Osteoblast (primary cell): ENCODE data around the gene NME1. TPM values are rescaled to one million over a fixed set of nuclear protein-coding genes. Genes with fewer than 3 reads are reported as not detected.
"Not testable (repeated sequence)": the region's sequence is repeated elsewhere in the genome, so short reads cannot be mapped to it uniquely, and the experiment has no call there.

Experiments
- DNase-seq: peaks from one replicate; pipeline ENCODE4 v3.0.0; 2011; ENCODE audit warnings: low spot score, mixed read lengths; ENCODE audit not compliant: insufficient read length; ENCODE audit errors: missing footprints
- H2AFZ ChIP-seq: 2 replicates; pipeline ENCODE4 v1.6.0; 2011; ENCODE audit warnings: mild to moderate bottlenecking, low read length
- H3K27ac ChIP-seq: 2 replicates; pipeline ENCODE4 v1.5.1; 2011; ENCODE audit warnings: mild to moderate bottlenecking, low read depth, low read length, moderate library complexity
- H3K27me3 ChIP-seq: 2 replicates; pipeline ENCODE4 v1.6.0; 2012; ENCODE audit warnings: mild to moderate bottlenecking, control low read depth, inconsistent platforms, low read length, moderate library complexity; ENCODE audit not compliant: insufficient read depth
- H3K36me3 ChIP-seq: 2 replicates; pipeline ENCODE4 v1.5.1; 2011; ENCODE audit warnings: mild to moderate bottlenecking, low read length, control low read depth, moderate library complexity; ENCODE audit not compliant: insufficient read depth
- H3K4me1 ChIP-seq: 2 replicates; pipeline ENCODE4 v1.5.1; 2011; ENCODE audit warnings: mild to moderate bottlenecking, low read length, control low read depth, moderate library complexity; ENCODE audit not compliant: insufficient read depth
- H3K4me2 ChIP-seq: 2 replicates; pipeline ENCODE4 v1.6.0; 2011; ENCODE audit warnings: mild to moderate bottlenecking, low read length; ENCODE audit not compliant: insufficient read depth
- H3K4me3 ChIP-seq: fragments of 200-600 bp; sonication (generic); 3 replicates; pipeline ENCODE4 v1.5.1; 2012; ENCODE audit warnings: mild to moderate bottlenecking, low read length, inconsistent platforms; ENCODE audit not compliant: insufficient read depth
- H3K79me2 ChIP-seq: 2 replicates; pipeline ENCODE4 v1.6.0; 2012; ENCODE audit warnings: mild to moderate bottlenecking, low read length, control low read depth, inconsistent platforms; ENCODE audit not compliant: insufficient read depth
- H3K9me3 ChIP-seq: 2 replicates; pipeline ENCODE4 v1.5.1; 2011; ENCODE audit warnings: low read depth, low read length, control low read depth
- H4K20me1 ChIP-seq: 2 replicates; pipeline ENCODE4 v1.6.0; 2012; ENCODE audit warnings: mild to moderate bottlenecking, low read length, control low read depth; ENCODE audit not compliant: insufficient read depth
- CTCF ChIP-seq: IDR thresholded peaks from 2 replicates; pipeline ENCODE4 v1.5.1; 2011; ENCODE audit warnings: mild to moderate bottlenecking, low read depth, low read length, moderate library complexity; ENCODE audit errors: extremely low read depth
- total RNA-seq: library from RNA; depleted of rRNA; stranded (reverse); fragments of >200 nt; gene quantifications from 2 replicates; pipeline ENCODE4 v1.2.3, GENCODE V29; 2012

The NME1 gene
- total RNA-seq, 1 donor = 58.6 TPM

GRCh38 chr17:51169340-51169739, 16.0 kb downstream of the NME1 start:
- Histone ChIP-seq H3K4me3 (no peak overlapping the region), H3K4me2 (no peak overlapping the region), H2AFZ (no peak overlapping the region), H3K4me1 (peaks cover 12% of the 10 kb centered on the region), H3K27ac (no peak overlapping the region), H4K20me1 (peaks cover 9% of the 10 kb centered on the region), H3K9me3 (no peaks in the 10 kb centered on the region), H3K79me2 (peaks cover 35% of the 10 kb centered on the region), H3K27me3 (no peaks in the 10 kb centered on the region), H3K36me3 (peaks cover 43% of the 10 kb centered on the region)
- DNase-seq = peak; percentile 18
- no peak for TF ChIP-seq CTCF

- Histone ChIP-seq H3K79me2 (peaks cover 29% of the 10 kb centered on the region), H3K4me2 (no peak overlapping the region), H3K36me3 (peaks cover 49% of the 10 kb centered on the region), H3K27me3 (no peaks in the 10 kb centered on the region), H2AFZ (no peak overlapping the region), H3K27ac (no peak overlapping the region), H3K4me1 (peaks cover 9% of the 10 kb centered on the region), H3K9me3 (no peaks in the 10 kb centered on the region), H4K20me1 (peaks cover 9% of the 10 kb centered on the region), H3K4me3 (no peak overlapping the region)
- no peak for TF ChIP-seq CTCF
- DNase-seq = no peak
Measured at GRCh38 chr17:51170736-51171135, 17.4 kb downstream of the NME1 start.

- H2AFZ ChIP-seq, DNase-seq, H3K9me3 ChIP-seq, H4K20me1 ChIP-seq, H3K4me2 ChIP-seq, H3K4me1 ChIP-seq, H3K27me3 ChIP-seq, H3K27ac ChIP-seq, H3K4me3 ChIP-seq: not testable (repeated sequence)
- Histone ChIP-seq H3K36me3 (peaks cover 49% of the 10 kb centered on the region), H3K79me2 (peaks cover 17% of the 10 kb centered on the region)
Measured at GRCh38 chr17:51172030-51172429, 18.7 kb downstream of the NME1 start.

GRCh38 chr17:51180486-51180885, 27.1 kb downstream of the NME1 start:
- peaks cover 19% of the 10 kb centered on the region for H3K36me3 ChIP-seq

More at GRCh38 chr17:51180486-51180885, 27.1 kb downstream of the NME1 start:
- Histone ChIP-seq H3K79me2 (no peaks in the 10 kb centered on the region), H3K27ac (no peak overlapping the region), H3K4me2 (no peak overlapping the region), H4K20me1 (no peaks in the 10 kb centered on the region), H3K27me3 (no peaks in the 10 kb centered on the region), H3K9me3 (no peaks in the 10 kb centered on the region), H3K4me1 (peaks cover 6% of the 10 kb centered on the region), H2AFZ (no peak overlapping the region), H3K4me3 (no peak overlapping the region)
- no peak for TF ChIP-seq CTCF
- no peak for DNase-seq
